Endothelial cell of hepatic sinusoid (primary cell): ENCODE measurements around the gene HDAC5.
"Not testable (repeated sequence)": the region's sequence is repeated elsewhere in the genome, so short reads cannot be mapped to it uniquely, and the experiment has no call there.

ENCODE experiments used
- in situ Hi-C: cut with HindIII; loops from 2 replicates; pipeline ENCODE4 v1.10.0; 2017; ENCODE audit warnings: low sequenced_read_pairs

The HDAC5 gene

GRCh38 chr17:44112284-44113280, 10.9 kb downstream of the HDAC5 start:
- in situ Hi-C loops = no loop called here

GRCh38 chr17:44111777-44112176, 11.7 kb downstream of the HDAC5 start:
- in situ Hi-C loops = no loop called here

- in situ Hi-C loops = no loop called here
Observed at GRCh38 chr17:44110823-44111633, 12.4 kb downstream of the HDAC5 start.

DNA sequence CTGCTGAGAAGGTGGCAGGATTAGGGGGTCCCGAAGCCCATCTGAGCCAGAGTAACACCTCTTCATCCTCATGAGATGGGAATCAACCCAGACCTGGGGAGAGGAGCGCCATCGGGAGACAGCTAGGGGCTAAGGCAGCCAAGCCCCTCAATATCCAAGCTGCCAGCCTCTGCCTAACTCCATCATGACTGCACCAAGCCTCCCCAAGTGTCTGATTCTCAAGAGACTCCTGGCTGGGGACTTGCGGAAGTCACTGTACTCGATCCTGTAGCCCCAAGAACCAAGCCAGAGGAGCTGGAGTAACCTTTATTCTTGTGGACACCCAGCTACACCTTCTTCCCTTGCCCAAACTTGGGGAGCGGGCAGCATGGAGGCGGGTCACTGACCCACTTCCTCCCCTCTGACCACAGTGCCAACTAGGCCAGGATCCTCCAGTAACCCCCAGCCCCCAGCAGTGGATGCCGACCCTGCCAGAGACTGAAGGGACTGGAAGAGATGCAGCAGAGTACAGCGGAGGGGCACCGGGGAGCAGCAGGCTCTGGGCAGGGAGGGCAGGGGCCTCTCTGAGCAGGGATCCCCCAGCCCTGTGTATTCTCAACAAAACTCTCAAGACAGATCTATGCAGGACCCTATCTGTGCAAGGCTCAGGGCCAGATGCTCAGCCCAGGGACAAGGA, 13.3 kb downstream of the HDAC5 start:
- in situ Hi-C loops = no loop called here

DNA sequence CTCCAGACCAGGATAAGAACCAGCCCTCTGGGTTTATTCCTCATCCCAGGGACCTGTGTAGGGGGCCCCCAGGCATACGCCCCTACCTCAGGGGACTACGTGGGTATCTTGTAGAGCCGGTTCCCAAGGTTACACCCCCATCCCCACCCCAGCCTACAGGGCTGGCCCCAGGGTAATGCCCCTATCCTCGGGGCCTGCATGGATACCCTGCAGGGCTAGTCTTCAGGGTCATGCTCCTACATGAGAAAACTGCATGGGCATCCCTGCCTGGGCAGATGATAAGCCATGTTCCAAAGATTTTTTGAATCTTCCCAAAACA, 14.2 kb downstream of the HDAC5 start:
- in situ Hi-C loops = no loop called here

DNA sequence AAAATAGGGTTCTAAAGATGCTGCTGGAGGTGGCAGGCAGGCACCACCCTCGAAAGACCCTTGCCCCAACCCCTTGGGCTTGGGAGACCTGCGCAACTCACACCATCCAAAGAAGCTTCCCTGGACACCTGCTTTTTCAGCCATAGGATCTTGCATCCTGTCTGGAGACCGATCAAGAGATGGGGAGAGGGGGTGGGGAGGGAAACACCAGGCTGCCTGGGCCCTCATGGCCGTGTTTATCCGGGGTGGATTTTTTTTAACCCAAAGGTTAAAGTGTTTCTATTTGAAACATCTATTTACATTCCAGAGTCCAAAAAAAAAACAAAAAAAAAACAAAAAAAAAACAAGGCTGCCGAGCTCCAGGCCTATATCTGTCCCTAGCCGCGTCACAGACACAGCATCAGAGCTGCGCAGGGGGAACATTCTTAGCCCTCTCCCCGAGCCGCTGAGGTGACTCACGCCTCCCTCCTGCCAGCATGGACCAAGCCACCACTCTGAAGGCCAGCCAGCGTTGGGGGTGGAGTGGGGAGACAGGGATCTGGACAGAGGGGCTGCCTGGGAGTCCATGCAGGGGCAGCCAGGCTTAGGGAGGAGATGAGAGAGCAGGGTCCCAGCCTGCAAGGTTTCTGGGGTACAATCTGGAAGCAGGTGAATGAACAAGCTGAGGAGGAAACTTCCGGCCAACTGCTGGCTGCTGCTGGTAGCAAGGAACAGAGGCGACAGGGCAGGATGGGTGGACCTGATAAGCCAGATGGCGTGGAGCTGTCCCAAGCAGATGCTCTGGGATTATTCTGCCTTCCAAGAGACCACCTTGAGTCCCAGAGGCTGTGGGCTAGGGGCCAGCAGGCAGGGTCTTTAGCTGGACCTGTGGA, 14.8 kb downstream of the HDAC5 start:
- in situ Hi-C loops = no loop called here

GRCh38 chr17:44106801-44107200, 16.6 kb downstream of the HDAC5 start:
- in situ Hi-C loops = no loop called here

- in situ Hi-C loops = no loop called here
Observed at GRCh38 chr17:44105941-44106340, 17.5 kb downstream of the HDAC5 start.

GRCh38 chr17:44105483-44105882, 18.0 kb downstream of the HDAC5 start:
- in situ Hi-C loops = no loop called here

GRCh38 chr17:44102849-44103622, 20.4 kb downstream of the HDAC5 start:
- in situ Hi-C loops = no loop called here

DNA sequence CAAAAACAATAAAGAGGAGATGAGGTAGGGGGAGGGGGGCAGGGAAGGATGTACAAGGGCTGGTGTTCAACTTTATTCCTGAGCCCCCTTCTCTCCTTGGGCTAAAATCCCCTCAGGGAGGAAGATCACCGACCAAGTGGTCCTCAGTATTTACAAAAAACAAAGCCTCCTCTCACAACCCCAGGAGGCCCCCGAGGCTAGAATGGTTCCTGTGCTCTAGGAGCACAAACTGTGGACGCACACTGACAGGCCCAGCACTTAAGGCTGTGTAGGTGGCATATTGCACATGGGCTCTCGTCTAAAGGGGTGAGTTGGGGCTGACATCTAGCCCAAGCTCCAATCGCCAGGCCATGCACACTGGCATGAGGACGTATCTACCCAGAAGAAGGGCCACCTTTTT, 21.6 kb downstream of the HDAC5 start:
- in situ Hi-C loops = not testable (repeated sequence)

GRCh38 chr17:44097110-44097958, 26.1 kb downstream of the HDAC5 start:
- in situ Hi-C loops = loop anchor here (5.0 kb wide), 2 partner anchors 35 to 85 kb away; partner anchors contain the start of gene TMEM101

GRCh38 chr17:44095647-44096496, 27.6 kb downstream of the HDAC5 start:
- in situ Hi-C loops = loop anchor here (5.0 kb wide), 2 partner anchors 34 to 84 kb away; partner anchors contain the start of gene TMEM101

GRCh38 chr17:44095388-44095646, 28.1 kb downstream of the HDAC5 start:
- in situ Hi-C loops = loop anchor here (5.0 kb wide), 2 partner anchors 33 to 83 kb away; partner anchors contain the start of gene TMEM101

DNA sequence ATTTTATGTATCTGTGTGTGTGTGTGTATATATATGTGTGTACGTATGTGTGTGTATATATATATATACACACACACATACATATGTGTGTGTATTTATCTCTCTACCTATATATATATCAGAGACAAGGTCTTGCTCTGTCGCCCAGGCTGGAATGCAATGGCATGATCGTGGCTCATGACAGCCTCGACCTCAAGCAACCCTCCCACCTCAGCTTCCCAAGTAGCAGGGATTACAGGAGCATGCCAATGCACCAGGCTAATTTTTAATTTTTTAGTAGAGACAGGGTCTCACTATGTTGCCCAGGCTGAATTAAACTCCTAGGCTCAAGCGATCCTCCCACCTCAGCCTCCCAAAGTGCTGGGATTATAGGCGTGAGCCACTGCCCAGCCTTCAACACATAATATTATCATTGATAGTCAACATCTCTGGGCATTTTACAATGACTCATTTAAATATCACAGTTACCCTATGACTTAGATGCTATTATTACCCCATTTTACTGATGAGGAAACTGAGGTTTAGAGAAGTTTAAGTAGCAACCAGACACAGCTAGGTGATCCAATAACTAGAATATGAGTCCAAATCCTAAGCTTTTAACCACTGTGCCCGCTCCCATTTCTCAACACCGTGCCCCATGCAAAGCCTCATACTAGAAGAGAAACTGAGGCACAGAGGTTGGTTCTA, 28.6 kb downstream of the HDAC5 start:
- in situ Hi-C loops = loop anchor here (5.0 kb wide), 2 partner anchors 33 to 83 kb away; partner anchors contain the start of gene TMEM101

GRCh38 chr17:44093231-44093900, 30.1 kb downstream of the HDAC5 start:
- in situ Hi-C loops = no loop called here

DNA sequence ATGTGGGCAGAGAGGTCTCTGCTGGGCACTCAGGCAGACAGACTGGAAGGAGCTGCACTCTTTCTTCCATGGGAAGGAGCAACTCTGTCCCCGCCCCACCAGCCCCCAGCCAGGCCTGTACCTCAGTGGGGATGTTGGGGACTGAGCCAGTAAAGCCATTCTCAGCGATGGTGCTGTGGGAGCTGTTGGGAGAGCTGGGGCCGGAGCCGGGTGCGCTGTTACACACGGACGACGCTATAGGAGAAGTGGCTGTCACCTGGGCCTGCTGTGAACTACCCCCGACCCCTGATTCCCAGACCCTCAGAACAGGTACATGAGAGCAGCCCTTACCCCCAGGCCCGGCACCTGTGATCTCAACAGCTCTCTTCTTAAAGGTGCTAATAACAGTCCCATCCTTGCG, 31.4 kb downstream of the HDAC5 start:
- in situ Hi-C loops = no loop called here
